ENCODE measurements around the gene OR12D3. TPM values are rescaled to one million over a fixed set of nuclear protein-coding genes. Genes with fewer than 3 reads are reported as not detected.

OR12D3 gene
- total RNA-seq = not detected
- not detected for polyA plus RNA-seq (ENCODE audit: insufficient read depth, low read depth, low replicate concordance)
- long read RNA-seq, donor 1 = 0 reads
- long read RNA-seq, donor 2 = 0 reads
- long read RNA-seq, donor 3 = 0 reads
- long read RNA-seq, donor 4 = 0 reads
- long read RNA-seq, donor 5 = 0 reads
- long read RNA-seq, donor 6 = 0 reads
- long read RNA-seq, donor 7 = 0 reads
- long read RNA-seq, donor 8 = 0 reads
- long read RNA-seq, donor 9 = 0 reads
- long read RNA-seq, donor 10 = 0 reads

- Histone ChIP-seq H3K9ac (ENCODE audit: low read length in 3 of 3) (no peak within 1 kb of the TSS), H3K4me1 (ENCODE audit: control insufficient read depth in 2 of 3, insufficient read depth in 2 of 3, low read depth in 1 of 3, low read length in 3 of 3) (no peaks in the 10 kb centered on the region), H3K4me3 (ENCODE audit: low read length in 3 of 3) (no peak within 1 kb of the TSS), H3K27ac (ENCODE audit: low read depth in 2 of 2, low read length in 2 of 2) (no peak within 1 kb of the TSS), H3K9me3 (ENCODE audit: control insufficient read depth in 2 of 3, insufficient read depth in 1 of 3, low read length in 3 of 3) (no peaks in the 10 kb centered on the region), H3K27me3 (ENCODE audit: control insufficient read depth, insufficient read depth, low read length) (no peaks in the 10 kb centered on the region), H3K36me3 (ENCODE audit: control insufficient read depth in 2 of 3, insufficient read depth in 3 of 3, low read length in 3 of 3) (no peaks in the 10 kb centered on the region)
- no peak for DNase-seq
- no peak for TF ChIP-seq CTCF (IDR thresholded peaks at IDR 0.05; ENCODE audit: borderline replicate concordance, extremely low read depth, insufficient read depth)
- intact Hi-C loops (cut with DNase I) = no loop called here
- no peak for FAIRE-seq
Observed at GRCh38 chr6:29375191-29375590, at the start of gene OR12D3. TSS of gene OR12D3 (minus strand) at chr6:29375291. CDS start at chr6:29375287, 4 bp downstream.

GRCh38 chr6:29424575-29424974 lies 49.5 kb upstream of the OR12D3 start:
- no peak overlapping the region for H3K9ac ChIP-seq (ENCODE audit: low read length in 3 of 3)
- TF ChIP-seq CTCF (IDR thresholded peaks at IDR 0.05; ENCODE audit: borderline replicate concordance, extremely low read depth, insufficient read depth) = no peak
- intact Hi-C loops (cut with DNase I) = no loop called here
- H3K9me3 ChIP-seq (ENCODE audit: control insufficient read depth in 2 of 3, insufficient read depth in 1 of 3, low read length in 3 of 3) = peaks cover 0 to 5% (median 0%) of the 10 kb centered on the region in 3 donors
- DNase-seq (no peak), FAIRE-seq (no peak)
- H3K27me3 ChIP-seq (ENCODE audit: control insufficient read depth, insufficient read depth, low read length) = no peaks in the 10 kb centered on the region
- H3K4me1 ChIP-seq (ENCODE audit: control insufficient read depth in 2 of 3, insufficient read depth in 2 of 3, low read depth in 1 of 3, low read length in 3 of 3) = no peaks in the 10 kb centered on the region
- no peak overlapping the region for H3K27ac ChIP-seq (ENCODE audit: low read depth in 2 of 2, low read length in 2 of 2)
- no peak overlapping the region for H3K4me3 ChIP-seq (ENCODE audit: low read length in 3 of 3)
- no peaks in the 10 kb centered on the region for H3K36me3 ChIP-seq (ENCODE audit: control insufficient read depth in 2 of 3, insufficient read depth in 3 of 3, low read length in 3 of 3)

GRCh38 chr6:29424168-29424567 lies 49.1 kb upstream of the OR12D3 start:
- H3K4me3 ChIP-seq (ENCODE audit: low read length in 3 of 3) = no peak overlapping the region
- H3K4me1 ChIP-seq (ENCODE audit: control insufficient read depth in 2 of 3, insufficient read depth in 2 of 3, low read depth in 1 of 3, low read length in 3 of 3) = no peaks in the 10 kb centered on the region
- peaks cover 0 to 5% (median 0%) of the 10 kb centered on the region in 3 donors for H3K9me3 ChIP-seq (ENCODE audit: control insufficient read depth in 2 of 3, insufficient read depth in 1 of 3, low read length in 3 of 3)
- no peak for DNase-seq
- H3K27me3 ChIP-seq (ENCODE audit: control insufficient read depth, insufficient read depth, low read length) = no peaks in the 10 kb centered on the region
- no peaks in the 10 kb centered on the region for H3K36me3 ChIP-seq (ENCODE audit: control insufficient read depth in 2 of 3, insufficient read depth in 3 of 3, low read length in 3 of 3)
- no peak for TF ChIP-seq CTCF (IDR thresholded peaks at IDR 0.05; ENCODE audit: borderline replicate concordance, extremely low read depth, insufficient read depth)
- no peak for FAIRE-seq
- H3K9ac ChIP-seq (ENCODE audit: low read length in 3 of 3) = no peak overlapping the region
- intact Hi-C loops (cut with DNase I) = no loop called here
- no peak overlapping the region for H3K27ac ChIP-seq (ENCODE audit: low read depth in 2 of 2, low read length in 2 of 2)

GRCh38 chr6:29419516-29419915 lies 44.4 kb upstream of the OR12D3 start:
- no peaks in the 10 kb centered on the region for H3K4me1 ChIP-seq (ENCODE audit: control insufficient read depth in 2 of 3, insufficient read depth in 2 of 3, low read depth in 1 of 3, low read length in 3 of 3)
- no peaks in the 10 kb centered on the region for H3K36me3 ChIP-seq (ENCODE audit: control insufficient read depth in 2 of 3, insufficient read depth in 3 of 3, low read length in 3 of 3)
- FAIRE-seq (no peak), DNase-seq (no peak)
- H3K9me3 ChIP-seq (ENCODE audit: control insufficient read depth in 2 of 3, insufficient read depth in 1 of 3, low read length in 3 of 3) = peaks cover 0 to 5% (median 0%) of the 10 kb centered on the region in 3 donors
- intact Hi-C loops (cut with DNase I) = no loop called here
- TF ChIP-seq CTCF (IDR thresholded peaks at IDR 0.05; ENCODE audit: borderline replicate concordance, extremely low read depth, insufficient read depth) = no peak
- H3K9ac ChIP-seq (ENCODE audit: low read length in 3 of 3) = no peak overlapping the region
- H3K27me3 ChIP-seq (ENCODE audit: control insufficient read depth, insufficient read depth, low read length) = no peaks in the 10 kb centered on the region
- H3K4me3 ChIP-seq (ENCODE audit: low read length in 3 of 3) = no peak overlapping the region
- no peak overlapping the region for H3K27ac ChIP-seq (ENCODE audit: low read depth in 2 of 2, low read length in 2 of 2)
